GM12878 (cell line): ENCODE measurements around the gene CKAP5. TPM values are rescaled to one million over a fixed set of nuclear protein-coding genes. Genes with fewer than 3 reads are reported as not detected.
A peak's percentile ranks its signal among the peaks of the same experiment; 100 is the strongest.

Experiments
- ATAC-seq: fragments of 200-7000 bp; cut with Tn5 transposase; 3 replicates; pipeline ENCODE4 v1.9.1; 2020; ENCODE audit warnings: mild to moderate bottlenecking, moderate library complexity
- BruUV-seq: library from RNA; stranded (reverse); fragments of 400-500 nt; replicated peaks from 2 replicates; lab custom pipeline; 2021; lab: Mats Ljungman, UMichigan
- CTCF ChIA-PET: fragments of 300-600 bp; sonication (Branson Sonifier 250); formaldehyde crosslinking; extraction: SDS; loops from one replicate; lab custom pipeline; 2021; ENCODE audit warnings: inconsistent platforms; lab: Yijun Ruan, JAX
- POLR2A ChIA-PET: fragments of 350-600 bp; formaldehyde crosslinking; extraction: SDS; loops from one replicate; lab custom pipeline; 2021; ENCODE audit warnings: inconsistent platforms; lab: Charles Lee
- RAD21 ChIA-PET: fragments of 300-600 bp; sonication (Branson Sonifier 250); formaldehyde crosslinking; loops from one replicate; lab custom pipeline; 2023; ENCODE audit warnings: antibody characterized with exemption; ENCODE audit not compliant: unreplicated experiment; lab: Charles Lee
- SMC1A ChIA-PET: fragments of 300-600 bp; sonication (Branson Sonifier 250); formaldehyde crosslinking; loops from one replicate; lab custom pipeline; 2023; ENCODE audit not compliant: unreplicated experiment, uncharacterized antibody; lab: Charles Lee
- DNase-seq: peaks from one replicate; pipeline ENCODE4 v3.0.0-alpha.2; 2011; ENCODE audit warnings: low read depth, low spot score
- FAIRE-seq: peaks from 3 replicates; lab custom pipeline; 2011; peaks lifted over from hg19 to GRCh38; lab: Jason Lieb, UNC
- H2AFZ ChIP-seq: 2 replicates; pipeline ENCODE4 v1.6.0; 2011; ENCODE audit warnings: low read depth, low read length, control low read depth; ENCODE audit not compliant: control insufficient read depth
- H3K27ac ChIP-seq: 2 replicates; pipeline ENCODE4 v1.5.1; 2011; ENCODE audit warnings: control low read depth; ENCODE audit not compliant: control insufficient read depth, insufficient read depth
- H3K27me3 ChIP-seq, 2 experiments: replicated peaks in 1 of 2; 2 replicates each; pipeline versions ENCODE4 v1.6.0 to v1.6.1; 2011; ENCODE audit warnings: low read length in 1 of 2; ENCODE audit not compliant: control insufficient read depth in 2 of 2, insufficient read depth in 2 of 2
- H3K36me3 ChIP-seq, 2 experiments: 2 replicates each; pipeline ENCODE4 v1.5.1; 2011; ENCODE audit warnings: low read length in 1 of 2; ENCODE audit not compliant: control insufficient read depth in 2 of 2, insufficient read depth in 2 of 2
- H3K4me1 ChIP-seq: 2 replicates; pipeline ENCODE4 v1.6.1; 2011; ENCODE audit warnings: mild to moderate bottlenecking, low read length, moderate library complexity, mixed read lengths; ENCODE audit not compliant: control insufficient read depth, insufficient read depth
- H3K4me2 ChIP-seq: 2 replicates; pipeline ENCODE4 v1.6.0; 2011; ENCODE audit warnings: control low read depth; ENCODE audit not compliant: control insufficient read depth, insufficient read depth
- H3K4me3 ChIP-seq: fragments of 200-600 bp; sonication (generic); 2 replicates; pipeline ENCODE4 v1.5.1; 2016
- H3K79me2 ChIP-seq: 2 replicates; pipeline ENCODE4 v1.6.0; 2011; ENCODE audit warnings: low read length; ENCODE audit not compliant: control insufficient read depth, insufficient read depth
- H3K9ac ChIP-seq: 2 replicates; pipeline ENCODE4 v1.8.0; 2011; ENCODE audit warnings: low read length, control low read depth, mixed read lengths; ENCODE audit not compliant: control insufficient read depth, insufficient read depth
- H3K9me3 ChIP-seq: replicated peaks from 3 replicates; pipeline ENCODE4 v1.5.1; 2011; ENCODE audit warnings: mild to moderate bottlenecking, low read length; ENCODE audit not compliant: control insufficient read depth, insufficient read depth
- H4K20me1 ChIP-seq: 2 replicates; pipeline ENCODE4 v1.6.0; 2011; ENCODE audit not compliant: control insufficient read depth, insufficient read depth
- EGR1 ChIP-seq, 2 experiments: IDR thresholded peaks; 1 replicate in 1 of 2; 2 replicates in 1 of 2; pipeline ENCODE4 v1.6.1; 2011 to 2012; ENCODE audit warnings: low read depth in 2 of 2, low read length in 2 of 2, borderline replicate concordance in 1 of 2, mild to moderate bottlenecking in 1 of 2, moderate library complexity in 1 of 2
- MXI1 ChIP-seq: fragments of 150-350 bp; IDR thresholded peaks from 2 replicates; pipeline ENCODE4 v1.6.1; 2011; ENCODE audit warnings: low read depth, mild to moderate bottlenecking, inconsistent platforms, low read length, improper control_type of control experiment
- POLR2A ChIP-seq: IDR thresholded peaks from 2 replicates; pipeline ENCODE4 v1.6.1; 2011; ENCODE audit warnings: low read depth, mild to moderate bottlenecking, low read length
- RUNX3 ChIP-seq: IDR thresholded peaks from 2 replicates; pipeline ENCODE4 v1.6.1; 2012; ENCODE audit warnings: low read length, inconsistent platforms
- SMARCA5 ChIP-seq: fragments of 450-650 bp; IDR thresholded peaks from 2 replicates; pipeline ENCODE4 v1.6.1; 2017; ENCODE audit warnings: mild to moderate bottlenecking
- SMC3 ChIP-seq: IDR thresholded peaks from 2 replicates; pipeline ENCODE4 v1.6.1; 2011; ENCODE audit warnings: low read length, improper control_type of control experiment, borderline replicate concordance
- WGBS: methylation state at CpG from one replicate; pipeline ENCODE4 v1.1.6; 2016; ENCODE audit warnings: low lambda C conversion rate; ENCODE audit not compliant: insufficient replicate concordance, insufficient coverage; ENCODE audit errors: missing lambda C conversion rate; 5-methylcytosine and 5-hydroxymethylcytosine counted together
- in situ Hi-C: fragments of 300-500 bp; cut with MboI; formaldehyde crosslinking; loops from 9 replicates; pipeline ENCODE4 v1.14.3; 2018; ENCODE audit warnings: mixed read lengths
- intact Hi-C: fragments of 100-400 bp; cut with micrococcal nuclease; formaldehyde crosslinking; loops from one replicate; pipeline ENCODE4 v1.14.2; 2022; ENCODE audit not compliant: unreplicated experiment
- polyA plus RNA-seq, 11 experiments: library from polyadenylated mRNA; depleted of rRNA in 4 of 11; unstranded in 6 of 11; stranded (reverse) in 5 of 11; fragments of >200 nt; fragmentation: Nextera tagmentation in 4 of 11; fragmentation: Illumina TruSeq in 1 of 11; extraction: Ambion mirVana in 4 of 11; extraction: Trizol in 1 of 11; gene quantifications; 1 replicate in 1 of 11; 2 replicates in 10 of 11; pipeline versions ENCODE4 v1.2.1 to v1.2.3, GENCODE V29; 2011 to 2016; ENCODE audit warnings: inconsistent platforms in 2 of 11, missing spikeins in 2 of 11, low read depth in 1 of 11
- total RNA-seq, 4 experiments: library from RNA; depleted of rRNA in 3 of 4; stranded (reverse); fragments of >200 nt in 3 of 4; fragmentation: Illumina TruSeq in 1 of 4; extraction: Trizol in 1 of 4; gene quantifications; 2 replicates each; pipeline versions ENCODE4 v1.2.1 to v1.2.3, GENCODE V29; 2013 to 2021

Gene CKAP5
- total and polyA plus RNA-seq, 10 of the 15 experiments (the other 5 are each of a cell fraction or from before 2014, with no cell fraction given), result 20.1 to 161 (median 79.8) TPM

DNA sequence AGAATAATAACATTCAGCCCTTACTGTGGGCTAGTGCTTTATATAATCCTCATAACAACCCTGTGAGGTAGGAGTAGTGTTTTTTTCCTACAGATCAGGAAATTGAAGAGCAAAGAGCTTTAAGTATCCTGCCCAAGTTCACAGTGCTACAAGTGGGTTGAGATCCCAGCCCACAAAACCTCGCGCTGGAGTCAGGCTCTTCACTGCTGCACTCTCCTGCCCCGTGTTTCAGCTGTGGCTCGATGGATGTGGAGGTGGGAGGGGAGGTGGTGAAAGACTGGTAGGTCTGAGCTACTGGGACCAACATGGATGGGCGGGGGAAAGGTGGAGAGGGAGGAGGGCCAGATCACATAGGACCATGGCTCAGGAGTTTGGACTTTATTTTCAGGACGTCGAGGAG, 139.2 kb downstream of the CKAP5 start:
- Histone ChIP-seq H2AFZ (no peak overlapping the region), H3K27ac (no peak overlapping the region), H3K4me3 (no peak overlapping the region), H3K79me2 (peaks cover 7% of the 10 kb centered on the region), H4K20me1 (no peaks in the 10 kb centered on the region; the same call in 1 of the 2 replicates), H3K27me3 (no peaks in the 10 kb centered on the region), H3K9ac (no peak overlapping the region), H3K36me3 (peaks cover 17 to 20% of the 10 kb centered on the region in 2 experiments; a peak in 3 of 4 replicates), H3K4me1 (peaks cover 4% of the 10 kb centered on the region), H3K4me2 (no peak overlapping the region), H3K9me3 (no peaks in the 10 kb centered on the region)
- intact Hi-C loops, result no loop called here
- ChIA-PET POLR2A (no interaction called here), SMC1A (no interaction called here), CTCF (no interaction called here), RAD21 (no interaction called here)
- FAIRE-seq (no peak), DNase-seq (no peak), ATAC-seq (no peak)
- 97% methylated on average over 7 of the region's 7 CpGs for WGBS
- BruUV-seq, result no TSS peak
- in situ Hi-C loops, result no loop called here
- TF ChIP-seq POLR2A (peak; percentile 43; the same call in 1 of the 2 replicates), RUNX3 (no peak)

GRCh38 chr11:46705070-46705688, 140.9 kb downstream of the CKAP5 start:
- H3K79me2 ChIP-seq, result peaks cover 20% of the 10 kb centered on the region
- SMC1A ChIA-PET, result no interaction called here
- 96% methylated on average over 31 of the region's 31 CpGs for WGBS
- CTCF ChIA-PET, result no interaction called here
- no peak overlapping the region for H3K27ac ChIP-seq
- no peaks in the 10 kb centered on the region for H3K27me3 ChIP-seq
- TF ChIP-seq MXI1 (no peak), SMC3 (no peak), SMARCA5 (no peak), EGR1 (IDR thresholded peaks at IDR 0.05; ENCODE audit: borderline replicate concordance in 1 of 2, low read depth in 2 of 2, low read length in 2 of 2) (no peak)
- FAIRE-seq, result no peak
- H3K9ac ChIP-seq, result no peak overlapping the region
- H3K4me2 ChIP-seq, result no peak overlapping the region
- BruUV-seq, result no TSS peak
- H3K4me3 ChIP-seq, result no peak overlapping the region
- intact Hi-C loops, result no loop called here
- in situ Hi-C loops, result no loop called here
- peaks cover 17 to 20% of the 10 kb centered on the region in 2 experiments; a peak in 3 of 4 replicates for H3K36me3 ChIP-seq
- POLR2A ChIA-PET, result no interaction called here
- no peak for DNase-seq
- H2AFZ ChIP-seq, result no peak overlapping the region
- H4K20me1 ChIP-seq, result no peaks in the 10 kb centered on the region; the same call in 1 of the 2 replicates
- no peak for ATAC-seq
- peaks cover 4% of the 10 kb centered on the region for H3K4me1 ChIP-seq
- RAD21 ChIA-PET, result no interaction called here
- no peaks in the 10 kb centered on the region for H3K9me3 ChIP-seq
